Endothelial cell of umbilical vein (primary cell): ENCODE measurements around the gene EPB41L1. TPM values are rescaled to one million over a fixed set of nuclear protein-coding genes. Genes with fewer than 3 reads are reported as not detected.

Source experiments
- BruUV-seq: library from RNA; stranded (reverse); fragments of 400-500 nt; replicated peaks from 2 replicates; lab custom pipeline; 2021; lab: Mats Ljungman, UMichigan
- CTCF ChIA-PET: fragments of 300-600, 350-600 bp; sonication (Branson Sonifier 250); formaldehyde crosslinking; loops from one replicate; lab custom pipeline; 2021; ENCODE audit warnings: antibody characterized with exemption, inconsistent platforms; lab: Charles Lee
- POLR2A ChIA-PET: fragments of 300-600, 350-600 bp; sonication (Branson Sonifier 250); formaldehyde crosslinking; loops from one replicate; lab custom pipeline; 2021; ENCODE audit warnings: antibody characterized with exemption, inconsistent platforms; lab: Charles Lee
- DNase-seq: peaks from one replicate; pipeline ENCODE4 v3.0.0-alpha.2; 2011; ENCODE audit warnings: low read depth, low spot score
- FAIRE-seq: peaks from 2 replicates; lab custom pipeline; 2011; peaks lifted over from hg19 to GRCh38; lab: Jason Lieb, UNC
- H2AFZ ChIP-seq: 2 replicates; pipeline ENCODE4 v1.6.0; 2012; ENCODE audit warnings: low read depth, low read length, control low read depth, inconsistent platforms
- H3K27ac ChIP-seq: 2 replicates; pipeline ENCODE4 v1.5.1; 2011; ENCODE audit warnings: low read depth, mild to moderate bottlenecking, control low read depth, low read length, moderate library complexity; ENCODE audit not compliant: insufficient read depth
- H3K27me3 ChIP-seq, 2 experiments: 2 replicates each; pipeline versions ENCODE4 v1.6.0 to v1.6.1; 2011; ENCODE audit warnings: low read length in 2 of 2, mixed read lengths in 1 of 2; ENCODE audit not compliant: control insufficient read depth in 2 of 2, insufficient read depth in 2 of 2
- H3K36me3 ChIP-seq, 2 experiments: 2 replicates in 1 of 2; 3 replicates in 1 of 2; pipeline ENCODE4 v1.5.1; 2011; ENCODE audit warnings: low read length in 2 of 2, mild to moderate bottlenecking in 1 of 2, moderate library complexity in 1 of 2; ENCODE audit not compliant: control insufficient read depth in 2 of 2, insufficient read depth in 2 of 2; ENCODE audit errors: extremely low read depth in 1 of 2
- H3K4me1 ChIP-seq: 3 replicates; pipeline ENCODE4 v1.5.1; 2011; ENCODE audit warnings: mild to moderate bottlenecking, low read length; ENCODE audit not compliant: control insufficient read depth, insufficient read depth; ENCODE audit errors: extremely low read depth
- H3K4me2 ChIP-seq: 2 replicates; pipeline ENCODE4 v1.6.1; 2011; ENCODE audit warnings: low read length, control low read depth, mixed read lengths; ENCODE audit not compliant: insufficient read depth
- H3K4me3 ChIP-seq, 3 experiments: fragments of 200-600 bp in 1 of 3; sonication (generic), shearing (Covaris generic) in 1 of 3; replicated peaks in 1 of 3; 2 replicates each; pipeline ENCODE4 v1.5.1; 2011 to 2016; ENCODE audit warnings: control low read depth in 3 of 3, low read length in 3 of 3, mild to moderate bottlenecking in 2 of 3, inconsistent platforms in 1 of 3, low read depth in 1 of 3, moderate library complexity in 1 of 3; ENCODE audit not compliant: insufficient read depth in 1 of 3
- H3K79me2 ChIP-seq: 2 replicates; pipeline ENCODE4 v1.6.0; 2012; ENCODE audit warnings: low read length, inconsistent platforms; ENCODE audit not compliant: control insufficient read depth, insufficient read depth
- H3K9ac ChIP-seq: replicated peaks from 2 replicates; pipeline ENCODE3; 2011; ENCODE audit warnings: low read length, control low read depth; ENCODE audit not compliant: insufficient read depth; ENCODE audit errors: extremely low read depth
- H3K9me1 ChIP-seq: replicated peaks from 3 replicates; pipeline ENCODE4 v1.6.0; 2011; ENCODE audit warnings: mild to moderate bottlenecking, low read length; ENCODE audit not compliant: control insufficient read depth, insufficient read depth; ENCODE audit errors: extremely low read depth
- H3K9me3 ChIP-seq: replicated peaks from 2 replicates; pipeline ENCODE4 v1.5.1; 2012; ENCODE audit warnings: low read length, inconsistent platforms; ENCODE audit not compliant: control insufficient read depth, insufficient read depth
- H4K20me1 ChIP-seq: replicated peaks from 2 replicates; pipeline ENCODE3; 2011; ENCODE audit warnings: mild to moderate bottlenecking, low read length; ENCODE audit not compliant: control insufficient read depth, insufficient read depth; ENCODE audit errors: extremely low read depth
- EZH2 ChIP-seq: IDR thresholded peaks from 2 replicates; pipeline ENCODE4 v1.6.1; 2012; ENCODE audit warnings: borderline replicate concordance, low read depth, mild to moderate bottlenecking, moderate library complexity, low read length, inconsistent platforms; ENCODE audit not compliant: severe bottlenecking
- FOS ChIP-seq: IDR thresholded peaks from 2 replicates; pipeline ENCODE4 v1.6.1; 2011; ENCODE audit warnings: mild to moderate bottlenecking, low read length, moderate library complexity, borderline replicate concordance; ENCODE audit not compliant: insufficient read depth
- GATA2 ChIP-seq: IDR thresholded peaks from 2 replicates; pipeline ENCODE4 v1.7.0; 2011; ENCODE audit warnings: low read depth, mild to moderate bottlenecking, moderate library complexity, mixed read lengths, low read length; ENCODE audit not compliant: insufficient read length, insufficient read depth
- JUN ChIP-seq: IDR thresholded peaks from 2 replicates; pipeline ENCODE4 v1.6.1; 2011; ENCODE audit warnings: borderline replicate concordance, low read depth; ENCODE audit not compliant: insufficient read length, insufficient read depth
- MYC ChIP-seq: IDR thresholded peaks from one replicate; pipeline ENCODE4 v1.6.1; 2011; ENCODE audit warnings: mild to moderate bottlenecking, low read depth, low read length
- POLR2A ChIP-seq: IDR thresholded peaks from 2 replicates; pipeline ENCODE4 v1.6.1; 2012; ENCODE audit warnings: low read depth, mild to moderate bottlenecking, control low read depth, low read length
- POLR2AphosphoS5 ChIP-seq: IDR thresholded peaks from 2 replicates; pipeline ENCODE4 v1.6.1; 2012; ENCODE audit warnings: low read depth, mild to moderate bottlenecking, control low read depth, low read length, moderate library complexity; ENCODE audit not compliant: insufficient read depth
- dilution Hi-C: fragments of 300-500 bp; cut with MboI; formaldehyde crosslinking; loops from one replicate; pipeline ENCODE4 v1.15.0; 2019; ENCODE audit warnings: low sequenced_read_pairs; ENCODE audit not compliant: extremely low pct_ligation_motif_present
- intact Hi-C: fragments of 100-400 bp; cut with micrococcal nuclease; formaldehyde crosslinking; loops from one replicate; pipeline ENCODE4 v1.10.0; 2022
- polyA plus RNA-seq, 4 experiments: library from polyadenylated mRNA; depleted of rRNA in 3 of 4; stranded (reverse) in 3 of 4; unstranded in 1 of 4; fragments of >200 nt; gene quantifications; 2 replicates each; pipeline versions ENCODE4 v1.2.1 to v1.2.3, GENCODE V29; 2011 to 2012; ENCODE audit warnings: missing spikeins in 1 of 4
- total RNA-seq: library from RNA; stranded (reverse); gene quantifications from 2 replicates; pipeline ENCODE4 v1.2.3, GENCODE V29; 2021
- TF ChIP-seq, protein P1 (sequence below), 2 donors: IDR thresholded peaks; 1 replicate in 1 of 2; 2 replicates in 1 of 2; pipeline ENCODE4 v1.5.1; 2011; ENCODE audit warnings: low read length in 2 of 2, mild to moderate bottlenecking in 2 of 2, moderate library complexity in 2 of 2, control low read depth in 1 of 2, inconsistent platforms in 1 of 2, low read depth in 1 of 2; ENCODE audit not compliant: insufficient read depth in 1 of 2; ENCODE audit errors: extremely low read depth in 1 of 2
- TF ChIP-seq, protein P2 (sequence below): IDR thresholded peaks from 2 replicates; pipeline ENCODE4 v1.6.1; 2011; ENCODE audit not compliant: insufficient read depth, insufficient read length

The EPB41L1 gene
- total and polyA plus RNA-seq, 2 donors (not counting 3 experiments of a cell fraction or from before 2014, with no cell fraction given): 6.1 to 12.2 TPM

DNA sequence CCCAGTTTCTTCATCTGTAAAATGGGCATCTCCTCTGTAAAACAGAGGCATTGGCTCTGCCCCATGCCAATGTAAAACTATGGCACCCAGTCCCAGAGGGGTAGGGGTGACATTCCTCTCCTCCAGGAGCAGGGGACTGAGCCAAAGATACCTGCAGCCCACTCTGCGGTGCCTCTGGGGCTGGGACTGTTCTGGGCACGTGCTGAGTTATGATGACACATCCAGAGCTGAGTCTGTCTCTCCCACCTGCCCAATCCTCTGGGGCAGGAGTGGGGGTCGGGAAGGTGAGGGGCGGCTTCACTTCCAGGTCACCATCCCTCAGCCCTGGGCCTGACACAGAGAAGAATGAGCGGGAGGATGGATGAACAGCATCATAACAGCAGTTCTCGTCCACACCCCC is 111.6 kb downstream of the EPB41L1 start:
- TF ChIP-seq, protein P1, sequence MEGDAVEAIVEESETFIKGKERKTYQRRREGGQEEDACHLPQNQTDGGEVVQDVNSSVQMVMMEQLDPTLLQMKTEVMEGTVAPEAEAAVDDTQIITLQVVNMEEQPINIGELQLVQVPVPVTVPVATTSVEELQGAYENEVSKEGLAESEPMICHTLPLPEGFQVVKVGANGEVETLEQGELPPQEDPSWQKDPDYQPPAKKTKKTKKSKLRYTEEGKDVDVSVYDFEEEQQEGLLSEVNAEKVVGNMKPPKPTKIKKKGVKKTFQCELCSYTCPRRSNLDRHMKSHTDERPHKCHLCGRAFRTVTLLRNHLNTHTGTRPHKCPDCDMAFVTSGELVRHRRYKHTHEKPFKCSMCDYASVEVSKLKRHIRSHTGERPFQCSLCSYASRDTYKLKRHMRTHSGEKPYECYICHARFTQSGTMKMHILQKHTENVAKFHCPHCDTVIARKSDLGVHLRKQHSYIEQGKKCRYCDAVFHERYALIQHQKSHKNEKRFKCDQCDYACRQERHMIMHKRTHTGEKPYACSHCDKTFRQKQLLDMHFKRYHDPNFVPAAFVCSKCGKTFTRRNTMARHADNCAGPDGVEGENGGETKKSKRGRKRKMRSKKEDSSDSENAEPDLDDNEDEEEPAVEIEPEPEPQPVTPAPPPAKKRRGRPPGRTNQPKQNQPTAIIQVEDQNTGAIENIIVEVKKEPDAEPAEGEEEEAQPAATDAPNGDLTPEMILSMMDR (IDR thresholded peaks at IDR 0.05; ENCODE audit: extremely low read depth in 1 of 2, insufficient read depth in 1 of 2, low read depth in 1 of 2, low read length in 2 of 2): no peak
- TF ChIP-seq, protein P2, sequence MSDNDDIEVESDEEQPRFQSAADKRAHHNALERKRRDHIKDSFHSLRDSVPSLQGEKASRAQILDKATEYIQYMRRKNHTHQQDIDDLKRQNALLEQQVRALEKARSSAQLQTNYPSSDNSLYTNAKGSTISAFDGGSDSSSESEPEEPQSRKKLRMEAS: no peak
- TF ChIP-seq POLR2AphosphoS5: no peak
- no peak for TF ChIP-seq GATA2
- TF ChIP-seq POLR2A: no peak
- TF ChIP-seq FOS: no peak
- no peak for TF ChIP-seq JUN
- no peak for TF ChIP-seq MYC
- TF ChIP-seq EZH2: no peak
- dilution Hi-C loops: no loop called here
- POLR2A ChIA-PET: no interaction called here
- DNase-seq: no peak
- H3K36me3 ChIP-seq: no peaks in the 10 kb centered on the region
- BruUV-seq: no TSS peak
- no peak overlapping the region for H3K4me2 ChIP-seq
- H3K27ac ChIP-seq: no peak overlapping the region
- FAIRE-seq: no peak
- H4K20me1 ChIP-seq: no peaks in the 10 kb centered on the region
- H3K9ac ChIP-seq: no peak overlapping the region
- H3K9me1 ChIP-seq: no peaks in the 10 kb centered on the region
- CTCF ChIA-PET: no interaction called here
- H2AFZ ChIP-seq: no peak overlapping the region
- intact Hi-C loops: no loop called here
- H3K4me1 ChIP-seq: no peaks in the 10 kb centered on the region
- no peaks in the 10 kb centered on the region for H3K79me2 ChIP-seq
- no peaks in the 10 kb centered on the region for H3K9me3 ChIP-seq
- H3K4me3 ChIP-seq: no peak overlapping the region
- H3K27me3 ChIP-seq: no peaks in the 10 kb centered on the region
